PC-9 (cell line): ENCODE data around the gene HSD11B1. TPM values are rescaled to one million over a fixed set of nuclear protein-coding genes. Genes with fewer than 3 reads are reported as not detected.

Source experiments
- BruUV-seq: library from RNA; stranded (reverse); fragments of 400-500 nt; replicated peaks from 2 replicates; lab custom pipeline; 2021; lab: Mats Ljungman, UMichigan
- CTCF ChIA-PET: fragments of 300-600 bp; sonication (Branson Sonifier 250); formaldehyde crosslinking; loops from one replicate; lab custom pipeline; 2022; ENCODE audit warnings: antibody characterized with exemption; lab: Charles Lee
- POLR2A ChIA-PET: fragments of 300-600 bp; sonication (Branson Sonifier 250); formaldehyde crosslinking; loops from one replicate; lab custom pipeline; 2022; ENCODE audit warnings: antibody characterized with exemption; ENCODE audit not compliant: unreplicated experiment; lab: Charles Lee
- DNase-seq, 2 experiments: peaks; one replicate each; pipeline versions ENCODE4 v3.0.0 to v3.0.0-alpha.2; 2015 to 2022; ENCODE audit warnings: mixed read lengths in 1 of 2
- H2AFZ ChIP-seq: fragments of 200-600 bp; sonication (generic); 2 replicates; pipeline ENCODE4 v1.8.1; 2017; ENCODE audit warnings: antibody characterized with exemption
- H3F3A ChIP-seq: fragments of 200-600 bp; sonication (generic); 2 replicates; pipeline ENCODE4 v1.8.1; 2017; ENCODE audit warnings: antibody characterized with exemption, mild to moderate bottlenecking, low read depth; ENCODE audit not compliant: insufficient read depth
- H3K27ac ChIP-seq: fragments of 200-600 bp; sonication (generic); 2 replicates; pipeline ENCODE4 v1.6.1; 2016; ENCODE audit warnings: mixed run types
- H3K27me3 ChIP-seq: fragments of 200-600 bp; sonication (generic); 2 replicates; pipeline ENCODE4 v1.6.1; 2016; ENCODE audit warnings: low read depth, mixed run types; ENCODE audit not compliant: insufficient read depth
- H3K36me3 ChIP-seq: fragments of 200-600 bp; sonication (generic); 2 replicates; pipeline ENCODE4 v1.6.1; 2016; ENCODE audit warnings: low read depth, mixed run types
- H3K4me1 ChIP-seq: fragments of 200-600 bp; sonication (generic); replicated peaks from 2 replicates; pipeline ENCODE4 v1.6.1; 2016; ENCODE audit warnings: mixed run types; ENCODE audit not compliant: insufficient read depth
- H3K4me2 ChIP-seq: fragments of 200-600 bp; sonication (generic); 2 replicates; pipeline ENCODE4 v1.6.1; 2017; ENCODE audit warnings: mixed run types
- H3K4me3 ChIP-seq: fragments of 200-600 bp; sonication (generic); 2 replicates; pipeline ENCODE4 v1.6.1; 2016; ENCODE audit warnings: mixed run types
- H3K79me2 ChIP-seq: fragments of 200-600 bp; sonication (generic); 2 replicates; pipeline ENCODE4 v1.6.1; 2017; ENCODE audit warnings: low read depth, mixed run types
- H3K9me2 ChIP-seq: fragments of 200-600 bp; sonication (generic); 2 replicates; pipeline ENCODE4 v1.8.1; 2017; ENCODE audit warnings: mild to moderate bottlenecking; ENCODE audit not compliant: insufficient read depth
- H3K9me3 ChIP-seq: fragments of 200-600 bp; sonication (generic); 2 replicates; pipeline ENCODE4 v1.8.1; 2016; ENCODE audit warnings: low read depth; ENCODE audit not compliant: insufficient read depth
- H4K20me1 ChIP-seq: fragments of 200-600 bp; sonication (generic); 2 replicates; pipeline ENCODE4 v1.8.1; 2017; ENCODE audit not compliant: insufficient read depth
- EZH2 ChIP-seq: fragments of 200-600 bp; sonication (generic); IDR thresholded peaks from 2 replicates; pipeline ENCODE4 v1.8.0; 2017; ENCODE audit warnings: antibody characterized with exemption, low read depth
- intact Hi-C: fragments of 100-400 bp; cut with micrococcal nuclease; formaldehyde crosslinking; loops from one replicate; pipeline ENCODE4 v1.10.0; 2022; ENCODE audit not compliant: unreplicated experiment
- total RNA-seq: library from RNA; stranded (reverse); gene quantifications from 2 replicates; pipeline ENCODE4 v1.2.3, GENCODE V29; 2021
- TF ChIP-seq, protein P1 (sequence below): fragments of 200-600 bp; sonication (generic); conservative IDR thresholded peaks from 2 replicates; pipeline ENCODE4 v1.6.1; 2017; ENCODE audit warnings: mixed run types, antibody characterized with exemption, mild to moderate bottlenecking, moderate library complexity

Gene HSD11B1
- total RNA-seq, 1 experiment from 2014 or later = not detected

DNA sequence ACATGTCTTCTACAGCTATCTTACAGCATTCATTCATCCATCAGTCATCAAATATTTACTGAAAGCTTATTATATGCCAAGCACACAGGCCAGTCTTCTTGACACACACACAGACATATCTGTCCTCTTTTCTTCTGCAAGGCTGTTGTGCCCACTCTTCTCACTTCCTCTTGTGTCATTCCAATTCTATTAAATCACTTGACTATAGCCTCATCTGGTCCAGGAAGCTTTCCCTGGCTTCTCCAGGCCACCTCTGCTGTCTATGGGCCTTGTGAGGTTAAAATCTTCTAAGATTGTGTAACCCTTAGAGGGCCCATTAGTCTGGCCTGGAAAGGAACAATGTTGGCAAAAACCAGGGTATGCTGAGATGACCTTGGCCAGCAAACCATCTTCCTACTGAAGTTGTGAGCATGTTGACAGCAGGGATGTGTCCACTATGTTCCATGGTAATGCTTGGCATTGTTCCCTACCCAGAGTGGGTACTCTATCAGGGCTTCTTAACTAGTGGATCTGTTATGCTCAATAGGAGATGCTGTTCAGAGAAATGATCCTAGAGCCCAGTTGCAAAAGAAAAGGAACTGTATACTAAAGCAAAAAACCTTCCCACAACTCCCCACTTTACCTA lies 56.5 kb downstream of the HSD11B1 start:
- BruUV-seq = no TSS peak
- Histone ChIP-seq H3K4me1 (no peaks in the 10 kb centered on the region), H2AFZ (no peak overlapping the region), H3K9me3 (no peaks in the 10 kb centered on the region), H3K4me3 (no peak overlapping the region), H3K27me3 (peaks cover 5% of the 10 kb centered on the region; the same call in 1 of the 2 replicates), H3K27ac (no peak overlapping the region), H3K79me2 (no peaks in the 10 kb centered on the region), H3K9me2 (no peaks in the 10 kb centered on the region), H4K20me1 (no peaks in the 10 kb centered on the region), H3K4me2 (no peak overlapping the region), H3K36me3 (no peaks in the 10 kb centered on the region), H3F3A (no peaks in the 10 kb centered on the region)
- TF ChIP-seq, protein P1, sequence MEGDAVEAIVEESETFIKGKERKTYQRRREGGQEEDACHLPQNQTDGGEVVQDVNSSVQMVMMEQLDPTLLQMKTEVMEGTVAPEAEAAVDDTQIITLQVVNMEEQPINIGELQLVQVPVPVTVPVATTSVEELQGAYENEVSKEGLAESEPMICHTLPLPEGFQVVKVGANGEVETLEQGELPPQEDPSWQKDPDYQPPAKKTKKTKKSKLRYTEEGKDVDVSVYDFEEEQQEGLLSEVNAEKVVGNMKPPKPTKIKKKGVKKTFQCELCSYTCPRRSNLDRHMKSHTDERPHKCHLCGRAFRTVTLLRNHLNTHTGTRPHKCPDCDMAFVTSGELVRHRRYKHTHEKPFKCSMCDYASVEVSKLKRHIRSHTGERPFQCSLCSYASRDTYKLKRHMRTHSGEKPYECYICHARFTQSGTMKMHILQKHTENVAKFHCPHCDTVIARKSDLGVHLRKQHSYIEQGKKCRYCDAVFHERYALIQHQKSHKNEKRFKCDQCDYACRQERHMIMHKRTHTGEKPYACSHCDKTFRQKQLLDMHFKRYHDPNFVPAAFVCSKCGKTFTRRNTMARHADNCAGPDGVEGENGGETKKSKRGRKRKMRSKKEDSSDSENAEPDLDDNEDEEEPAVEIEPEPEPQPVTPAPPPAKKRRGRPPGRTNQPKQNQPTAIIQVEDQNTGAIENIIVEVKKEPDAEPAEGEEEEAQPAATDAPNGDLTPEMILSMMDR = no peak
- TF ChIP-seq EZH2 = no peak
- POLR2A ChIA-PET = no interaction called here
- intact Hi-C loops = no loop called here
- no peak for DNase-seq
- CTCF ChIA-PET = no interaction called here

DNA sequence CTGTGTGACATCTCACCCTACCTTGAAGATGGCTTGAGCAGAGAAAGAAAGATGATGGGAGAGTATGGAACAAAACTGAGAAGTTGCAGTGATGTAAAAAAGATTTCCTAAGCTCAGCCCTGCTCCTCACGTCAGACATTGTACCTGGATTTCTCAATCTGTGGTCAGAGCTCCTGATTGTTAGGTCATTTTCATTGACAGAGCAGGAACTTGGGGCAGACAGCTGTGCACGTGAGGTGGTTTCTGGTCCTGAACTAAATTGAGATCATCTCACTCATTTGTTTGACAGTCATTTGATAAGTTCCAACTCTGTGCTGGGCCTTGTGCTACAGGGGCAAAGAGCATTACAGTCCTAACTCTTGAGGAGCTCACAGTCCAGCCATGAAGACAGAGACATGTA lies 61.4 kb downstream of the HSD11B1 start:
- no peaks in the 10 kb centered on the region for H3K36me3 ChIP-seq
- H3F3A ChIP-seq = peaks cover under 1% of the 10 kb centered on the region; the same call in 1 of the 2 replicates
- H3K27me3 ChIP-seq = no peaks in the 10 kb centered on the region
- no peak overlapping the region for H2AFZ ChIP-seq
- no peaks in the 10 kb centered on the region for H4K20me1 ChIP-seq
- TF ChIP-seq, protein P1 = no peak
- no peak for TF ChIP-seq EZH2
- intact Hi-C loops = no loop called here
- POLR2A ChIA-PET = no interaction called here
- no peaks in the 10 kb centered on the region for H3K79me2 ChIP-seq
- no peaks in the 10 kb centered on the region for H3K9me2 ChIP-seq
- H3K4me3 ChIP-seq = no peak overlapping the region
- H3K27ac ChIP-seq = no peak overlapping the region
- DNase-seq = no peak
- no peaks in the 10 kb centered on the region for H3K4me1 ChIP-seq
- H3K9me3 ChIP-seq = no peaks in the 10 kb centered on the region
- CTCF ChIA-PET = no interaction called here
- no TSS peak for BruUV-seq
- no peak overlapping the region for H3K4me2 ChIP-seq

DNA sequence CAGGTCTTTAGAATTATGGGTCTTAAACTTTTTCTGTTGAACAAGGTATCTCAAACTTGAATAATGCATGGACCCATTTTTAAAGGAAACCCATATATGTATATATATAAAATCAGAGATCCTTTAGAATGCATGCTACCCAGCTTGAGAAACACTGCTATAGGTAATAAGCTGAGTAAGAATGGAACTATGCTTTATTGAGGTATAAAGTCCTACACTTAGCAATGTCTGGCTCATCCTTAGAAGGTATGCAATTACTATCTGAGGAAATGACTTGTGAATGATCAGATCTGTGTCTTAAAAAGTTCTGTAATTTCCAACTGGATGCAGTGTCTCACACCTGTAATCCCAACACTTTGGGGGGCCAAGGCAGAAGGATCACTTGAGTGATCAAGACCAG lies 62.5 kb downstream of the HSD11B1 start:
- Histone ChIP-seq H3K4me3 (no peak overlapping the region), H3K27me3 (no peaks in the 10 kb centered on the region), H3F3A (peaks cover 3% of the 10 kb centered on the region; the same call in 1 of the 2 replicates), H3K9me2 (no peaks in the 10 kb centered on the region), H2AFZ (no peak overlapping the region), H3K9me3 (no peaks in the 10 kb centered on the region), H3K4me2 (no peak overlapping the region), H3K27ac (no peak overlapping the region), H3K36me3 (no peaks in the 10 kb centered on the region), H4K20me1 (no peaks in the 10 kb centered on the region), H3K79me2 (no peaks in the 10 kb centered on the region), H3K4me1 (no peaks in the 10 kb centered on the region)
- no peak for DNase-seq
- intact Hi-C loops = no loop called here
- no TSS peak for BruUV-seq
- ChIA-PET CTCF (no interaction called here), POLR2A (no interaction called here)
- TF ChIP-seq, protein P1 = no peak
- no peak for TF ChIP-seq EZH2
